Measurements from ENCODE around the gene APH1A.

The APH1A gene

DNA sequence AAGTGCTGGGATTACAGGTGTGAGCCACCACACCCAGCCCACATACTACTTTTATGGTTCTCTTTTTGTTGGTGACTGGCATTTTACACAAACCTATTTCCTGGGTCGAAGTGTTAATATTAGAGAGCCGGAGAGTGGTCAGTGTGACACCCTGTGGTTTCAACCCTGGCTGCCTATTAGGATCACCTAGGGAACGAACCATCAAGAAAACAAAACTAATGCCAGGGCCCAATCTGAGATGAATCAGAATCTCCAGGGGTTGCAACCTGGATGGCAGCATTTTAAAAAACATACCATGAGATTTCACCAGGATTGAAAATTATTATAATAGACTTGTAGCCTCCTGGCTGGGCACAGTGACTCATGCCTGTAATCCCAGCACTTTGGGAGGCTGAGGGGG is 30.9 kb upstream of the APH1A start:
- TF ChIP-seq, protein P1, sequence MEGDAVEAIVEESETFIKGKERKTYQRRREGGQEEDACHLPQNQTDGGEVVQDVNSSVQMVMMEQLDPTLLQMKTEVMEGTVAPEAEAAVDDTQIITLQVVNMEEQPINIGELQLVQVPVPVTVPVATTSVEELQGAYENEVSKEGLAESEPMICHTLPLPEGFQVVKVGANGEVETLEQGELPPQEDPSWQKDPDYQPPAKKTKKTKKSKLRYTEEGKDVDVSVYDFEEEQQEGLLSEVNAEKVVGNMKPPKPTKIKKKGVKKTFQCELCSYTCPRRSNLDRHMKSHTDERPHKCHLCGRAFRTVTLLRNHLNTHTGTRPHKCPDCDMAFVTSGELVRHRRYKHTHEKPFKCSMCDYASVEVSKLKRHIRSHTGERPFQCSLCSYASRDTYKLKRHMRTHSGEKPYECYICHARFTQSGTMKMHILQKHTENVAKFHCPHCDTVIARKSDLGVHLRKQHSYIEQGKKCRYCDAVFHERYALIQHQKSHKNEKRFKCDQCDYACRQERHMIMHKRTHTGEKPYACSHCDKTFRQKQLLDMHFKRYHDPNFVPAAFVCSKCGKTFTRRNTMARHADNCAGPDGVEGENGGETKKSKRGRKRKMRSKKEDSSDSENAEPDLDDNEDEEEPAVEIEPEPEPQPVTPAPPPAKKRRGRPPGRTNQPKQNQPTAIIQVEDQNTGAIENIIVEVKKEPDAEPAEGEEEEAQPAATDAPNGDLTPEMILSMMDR (IDR thresholded peaks at IDR 0.05; ENCODE audit: control extremely low read depth, extremely low read depth, low read depth, missing control alignments): no peak
- no peak for DNase-seq (ENCODE audit: extremely low spot score)
- CTCF ChIA-PET: no interaction called here
- POLR2A ChIA-PET: no interaction called here

DNA sequence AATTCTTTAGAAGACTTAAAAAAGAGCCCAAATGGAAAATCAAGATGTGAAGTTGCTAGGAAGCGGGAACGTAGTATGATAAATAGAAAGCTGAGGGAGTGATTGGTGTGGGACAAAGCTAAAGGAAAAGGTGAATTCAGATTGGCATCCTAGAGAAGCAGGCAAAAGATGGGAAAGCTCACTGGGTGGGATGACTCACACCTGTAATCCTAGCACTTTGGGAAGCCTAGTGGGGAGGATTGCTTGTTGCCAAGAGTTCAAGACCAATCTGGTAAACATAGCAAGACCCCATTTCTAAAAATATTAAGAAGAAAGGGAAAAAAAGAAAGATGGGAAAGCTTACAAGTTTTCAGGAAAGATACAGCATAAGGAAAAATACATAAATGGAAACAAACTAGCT is 26.7 kb upstream of the APH1A start:
- no peak for DNase-seq (ENCODE audit: extremely low spot score)
- POLR2A ChIA-PET: interaction anchor here (0.6 kb wide), 1 partner anchor 16 kb away, joined by 5 read pairs; no protein-coding TSS in a partner anchor
- TF ChIP-seq, protein P1 (IDR thresholded peaks at IDR 0.05; ENCODE audit: control extremely low read depth, extremely low read depth, low read depth, missing control alignments): no peak
- CTCF ChIA-PET: interaction anchor here (0.9 to 1.6 kb wide), 3 partner anchors 13 to 237 kb away, joined by 3 read pairs; partner anchors contain the start of gene CIART

DNA sequence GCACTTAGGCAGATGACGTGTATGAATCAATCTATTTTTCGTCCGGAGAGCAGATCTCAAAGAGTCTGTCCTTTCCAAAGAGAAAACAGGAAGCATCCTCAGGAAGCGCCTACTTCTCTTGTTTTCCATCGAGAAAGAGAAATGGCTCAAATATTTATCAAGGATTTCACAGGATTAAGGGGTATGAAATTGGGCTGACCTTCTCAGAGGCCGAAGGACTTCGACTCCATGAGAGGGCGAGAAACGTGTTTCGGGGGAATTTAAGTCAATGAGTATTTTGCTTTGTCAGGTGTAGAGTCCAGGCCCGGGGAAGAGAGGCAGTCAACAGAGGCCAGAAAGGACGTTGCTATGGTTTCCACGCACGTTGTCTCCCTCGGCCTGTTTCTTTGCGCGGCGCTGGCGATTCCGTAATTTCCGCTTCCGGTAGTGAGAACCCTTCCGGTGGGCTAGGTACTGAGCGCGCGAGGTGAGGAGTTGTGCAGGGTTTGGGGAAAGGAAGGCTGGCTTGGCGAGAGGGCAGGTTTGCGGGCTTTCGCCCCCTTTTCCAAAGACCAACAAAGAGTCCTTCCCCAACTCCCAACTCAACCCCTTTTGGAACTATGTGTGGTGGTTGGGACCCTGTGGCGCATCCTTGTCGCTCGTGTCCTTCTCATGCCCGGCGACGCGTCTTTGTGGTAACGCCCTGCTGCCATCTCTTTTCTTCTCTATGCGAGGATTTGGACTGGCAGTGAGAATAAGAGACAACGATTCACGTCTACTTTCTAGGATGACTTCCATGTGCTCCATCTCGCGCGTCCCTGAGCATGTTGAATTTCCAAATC is 24.8 kb upstream of the APH1A start, which contains the start of gene MRPS21:
TSS of gene MRPS21 (plus strand) at position 429 of the 821 bp plus-strand sequence. CDS start 506 bp downstream, outside the sequence.
- TF ChIP-seq, protein P1 (IDR thresholded peaks at IDR 0.05; ENCODE audit: control extremely low read depth, extremely low read depth, low read depth, missing control alignments): no peak
- peak; percentile 92 for DNase-seq (ENCODE audit: extremely low spot score)
- CTCF ChIA-PET: no interaction called here
- POLR2A ChIA-PET: no interaction called here

DNA sequence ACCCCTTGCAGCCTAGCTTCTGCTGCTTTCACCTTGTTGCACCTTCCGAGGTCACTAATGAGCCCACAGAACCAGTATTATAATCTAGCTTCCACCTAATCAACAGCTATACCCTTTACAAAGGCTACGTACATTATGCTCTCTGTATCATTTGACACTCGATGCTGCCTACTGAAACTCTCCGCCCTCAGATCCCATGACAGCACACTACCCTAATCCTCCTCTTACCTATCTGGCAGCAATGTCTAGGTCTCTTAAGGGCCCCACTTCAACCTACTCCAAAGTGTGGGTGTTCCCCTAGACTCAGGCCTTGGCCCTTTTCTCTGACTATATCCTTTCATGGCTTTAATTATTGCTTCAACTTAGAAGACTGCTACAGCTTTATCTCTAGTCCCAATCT is 20.0 kb upstream of the APH1A start:
- TF ChIP-seq, protein P1 (IDR thresholded peaks at IDR 0.05; ENCODE audit: control extremely low read depth, extremely low read depth, low read depth, missing control alignments): no peak
- ChIA-PET CTCF (interaction anchor here (1.1 to 4.4 kb wide), 2 partner anchors 17 to 33 kb away, joined by 5 to 16 read pairs; partner anchors contain the start of gene C1orf54), POLR2A (no interaction called here)
- no peak for DNase-seq (ENCODE audit: extremely low spot score)

DNA sequence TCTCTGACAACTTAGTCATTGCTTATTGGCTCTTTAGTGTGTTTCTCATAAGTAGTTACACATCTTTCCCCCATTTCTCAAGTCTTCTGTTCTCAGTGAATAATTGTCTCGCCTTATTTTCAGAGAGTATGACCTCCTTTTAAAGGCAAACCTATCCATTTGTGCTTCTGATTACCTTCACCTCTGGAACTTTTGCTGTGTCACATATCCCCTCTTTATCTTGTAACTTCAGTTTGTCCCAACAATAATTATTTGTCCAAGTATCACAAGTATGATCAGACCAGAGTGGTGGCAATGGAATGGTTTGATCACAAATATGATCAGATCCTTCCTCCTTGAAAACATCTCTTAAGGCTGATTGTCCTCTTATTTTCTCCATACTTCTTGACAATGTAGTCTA is 19.6 kb upstream of the APH1A start:
- DNase-seq (ENCODE audit: extremely low spot score): no peak
- TF ChIP-seq, protein P1 (IDR thresholded peaks at IDR 0.05; ENCODE audit: control extremely low read depth, extremely low read depth, low read depth, missing control alignments): no peak
- CTCF ChIA-PET: interaction anchor here (1.1 to 4.4 kb wide), 2 partner anchors 16 to 32 kb away, joined by 5 to 16 read pairs; partner anchors contain the start of gene C1orf54
- POLR2A ChIA-PET: no interaction called here

DNA sequence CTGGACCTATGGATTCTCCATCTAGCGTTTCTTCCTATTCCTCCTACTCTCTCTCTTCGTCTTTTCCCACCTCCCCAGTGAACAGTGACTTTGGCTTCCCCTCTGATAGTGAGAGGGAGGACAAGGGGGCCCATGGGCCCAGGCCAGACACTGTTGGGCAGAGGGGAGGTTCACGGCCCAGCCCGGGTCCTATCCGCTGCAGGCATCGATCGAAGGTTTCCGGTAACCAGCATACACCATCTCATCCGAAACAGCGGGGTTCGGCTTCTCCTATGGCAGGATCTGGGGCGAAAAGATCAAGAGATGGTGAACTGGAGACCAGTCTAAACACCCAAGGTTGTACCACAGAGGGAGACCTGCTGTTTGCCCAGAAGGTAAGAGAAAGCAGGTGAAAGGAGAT is 14.4 kb upstream of the APH1A start:
- ChIA-PET CTCF (interaction anchor here (1.1 kb wide), 1 partner anchor 28 kb away, joined by 6 read pairs; no protein-coding TSS in a partner anchor), POLR2A (no interaction called here)
- DNase-seq (ENCODE audit: extremely low spot score): no peak
- TF ChIP-seq, protein P1 (IDR thresholded peaks at IDR 0.05; ENCODE audit: control extremely low read depth, extremely low read depth, low read depth, missing control alignments): no peak

Data from GM10248 (cell line).